ENCODE results near the gene QRFP. TPM values are rescaled to one million over a fixed set of nuclear protein-coding genes. Genes with fewer than 3 reads are reported as not detected.

QRFP gene
- total and polyA plus RNA-seq, 4 donors, result not detected

DNA sequence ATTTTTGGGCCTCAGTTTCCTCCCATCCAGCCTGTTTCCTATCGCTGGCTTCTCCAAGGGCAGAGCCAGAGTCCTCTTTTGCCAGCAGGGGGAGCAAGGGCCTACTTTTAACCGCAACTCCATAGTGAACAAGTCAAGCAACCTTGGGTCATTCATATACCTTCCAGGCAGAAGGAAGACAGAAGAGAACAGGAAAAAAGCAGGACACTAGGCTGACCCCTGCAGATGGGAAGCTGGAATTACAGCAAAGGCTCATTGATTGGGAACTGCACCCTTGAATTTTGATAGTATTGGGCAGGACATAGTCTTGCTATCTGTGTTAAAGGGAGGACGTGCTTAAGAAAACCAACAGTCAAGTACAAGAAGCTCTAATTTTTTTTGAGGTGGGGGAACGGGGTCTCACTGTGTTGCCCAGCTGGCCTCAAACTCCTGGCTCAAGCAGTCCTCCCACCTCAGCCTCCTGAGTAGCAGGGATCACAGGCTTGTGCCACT is 30.1 kb downstream of the QRFP start:
- DNase-seq (peak; percentile 76 to 82), ATAC-seq (ENCODE audit: low FRiP score) (peak; percentile 54)
- peaks cover 0 to 3% of the 10 kb centered on the region in 2 donors for H3K36me3 ChIP-seq (ENCODE audit: control insufficient read depth in 1 of 2, insufficient read depth in 2 of 2, low read length in 1 of 2)
- 37 to 38% methylated on average over 4 of the region's 4 CpGs for WGBS, 2 donors
- H3K27ac ChIP-seq (ENCODE audit: low read depth in 1 of 2, low read length in 2 of 2), result no peak overlapping the region
- no peaks in the 10 kb centered on the region for H3K4me1 ChIP-seq (ENCODE audit: control insufficient read depth in 1 of 2, insufficient read depth in 2 of 2, low read length in 2 of 2)
- no peaks in the 10 kb centered on the region for H3K9me3 ChIP-seq (ENCODE audit: control insufficient read depth, low read length)
- H3K27me3 ChIP-seq (ENCODE audit: control insufficient read depth in 1 of 2, insufficient read depth in 2 of 2, low read length in 1 of 2), result no peaks in the 10 kb centered on the region
- intact Hi-C loops (cut with DNase I), result loop anchor here (2.0 to 5.0 kb wide), 2 partner anchors 74 to 76 kb away; no protein-coding TSS in a partner anchor
- H3K4me3 ChIP-seq (ENCODE audit: low read length in 2 of 2), result no peak overlapping the region

GRCh38 chr9:130865921-130866320 is 30.7 kb downstream of the QRFP start:
- H3K9me3 ChIP-seq (ENCODE audit: control insufficient read depth, low read length), result no peaks in the 10 kb centered on the region
- H3K4me3 ChIP-seq (ENCODE audit: low read length in 2 of 2), result no peak overlapping the region
- H3K27me3 ChIP-seq (ENCODE audit: control insufficient read depth in 1 of 2, insufficient read depth in 2 of 2, low read length in 1 of 2), result no peaks in the 10 kb centered on the region
- no peak overlapping the region for H3K27ac ChIP-seq (ENCODE audit: low read depth in 1 of 2, low read length in 2 of 2)
- peaks cover 0 to 3% of the 10 kb centered on the region in 2 donors for H3K36me3 ChIP-seq (ENCODE audit: control insufficient read depth in 1 of 2, insufficient read depth in 2 of 2, low read length in 1 of 2)
- no peak for DNase-seq
- ATAC-seq (ENCODE audit: low FRiP score), result no peak
- 90 to 94% methylated on average over 3 of the region's 3 CpGs for WGBS, 2 donors
- no peaks in the 10 kb centered on the region for H3K4me1 ChIP-seq (ENCODE audit: control insufficient read depth in 1 of 2, insufficient read depth in 2 of 2, low read length in 2 of 2)
- intact Hi-C loops (cut with DNase I), result loop anchor here (2.0 to 5.0 kb wide), 3 partner anchors 75 to 95 kb away; no protein-coding TSS in a partner anchor

GRCh38 chr9:130864541-130864940 is 32.1 kb downstream of the QRFP start:
- WGBS, 2 donors, result 75 to 79% methylated on average over 6 of the region's 6 CpGs
- no peaks in the 10 kb centered on the region for H3K27me3 ChIP-seq (ENCODE audit: control insufficient read depth in 1 of 2, insufficient read depth in 2 of 2, low read length in 1 of 2)
- no peaks in the 10 kb centered on the region for H3K4me1 ChIP-seq (ENCODE audit: control insufficient read depth in 1 of 2, insufficient read depth in 2 of 2, low read length in 2 of 2)
- DNase-seq (peak in 1 of 2 donors; percentile 59), ATAC-seq (ENCODE audit: low FRiP score) (no peak)
- no peak overlapping the region for H3K4me3 ChIP-seq (ENCODE audit: low read length in 2 of 2)
- H3K27ac ChIP-seq (ENCODE audit: low read depth in 1 of 2, low read length in 2 of 2), result no peak overlapping the region
- intact Hi-C loops (cut with DNase I), result loop anchor here (2.0 to 5.0 kb wide), 3 partner anchors 94 to 157 kb away; no protein-coding TSS in a partner anchor
- H3K9me3 ChIP-seq (ENCODE audit: control insufficient read depth, low read length), result no peaks in the 10 kb centered on the region
- H3K36me3 ChIP-seq (ENCODE audit: control insufficient read depth in 1 of 2, insufficient read depth in 2 of 2, low read length in 1 of 2), result peaks cover 0 to 3% of the 10 kb centered on the region in 2 donors

- DNase-seq (peak in 1 of 2 donors; percentile 72), ATAC-seq (ENCODE audit: low FRiP score) (no peak)
- H3K9me3 ChIP-seq (ENCODE audit: control insufficient read depth, low read length), result no peaks in the 10 kb centered on the region
- H3K4me3 ChIP-seq (ENCODE audit: low read length in 2 of 2), result no peak overlapping the region
- H3K27ac ChIP-seq (ENCODE audit: low read depth in 1 of 2, low read length in 2 of 2), result peak overlapping the region in 1 of 2 donors; percentile 1
- WGBS, 2 donors, result 79 to 80% methylated on average over 23 of the region's 23 CpGs
- intact Hi-C loops (cut with DNase I), result loop anchor here (2.0 to 5.0 kb wide), 3 partner anchors 92 to 155 kb away; no protein-coding TSS in a partner anchor
- peaks cover 0 to 3% of the 10 kb centered on the region in 2 donors for H3K36me3 ChIP-seq (ENCODE audit: control insufficient read depth in 1 of 2, insufficient read depth in 2 of 2, low read length in 1 of 2)
- no peaks in the 10 kb centered on the region for H3K27me3 ChIP-seq (ENCODE audit: control insufficient read depth in 1 of 2, insufficient read depth in 2 of 2, low read length in 1 of 2)
- H3K4me1 ChIP-seq (ENCODE audit: control insufficient read depth in 1 of 2, insufficient read depth in 2 of 2, low read length in 2 of 2), result peaks cover 0 to 1% of the 10 kb centered on the region in 2 donors
These were observed 33.9 kb downstream of the QRFP start for GRCh38 chr9:130862747-130863146.

DNA sequence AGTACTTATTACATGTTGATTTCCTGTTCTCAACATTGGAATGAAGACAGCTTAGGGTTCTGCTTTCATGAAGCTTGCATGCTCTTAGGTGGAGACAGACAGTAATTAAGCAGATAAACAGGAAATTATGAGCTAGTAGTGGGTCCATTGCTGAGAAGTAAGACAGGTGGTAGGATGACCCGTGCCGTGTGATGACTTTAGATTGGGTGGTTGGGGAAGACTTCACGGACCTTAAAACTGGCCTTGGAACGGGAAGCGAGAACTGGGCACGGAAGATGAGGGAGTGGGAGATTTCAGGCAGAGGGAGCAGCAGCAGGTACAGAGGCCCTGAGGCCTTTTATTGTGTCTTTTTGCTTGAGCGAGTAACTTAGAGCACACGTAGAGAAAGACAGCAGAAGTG is 34.4 kb downstream of the QRFP start:
- H3K9me3 ChIP-seq (ENCODE audit: control insufficient read depth, low read length), result no peaks in the 10 kb centered on the region
- H3K4me3 ChIP-seq (ENCODE audit: low read length in 2 of 2), result no peak overlapping the region
- intact Hi-C loops (cut with DNase I), result loop anchor here (2.0 to 5.0 kb wide), 3 partner anchors 91 to 155 kb away; no protein-coding TSS in a partner anchor
- peaks cover 0 to 3% of the 10 kb centered on the region in 2 donors for H3K36me3 ChIP-seq (ENCODE audit: control insufficient read depth in 1 of 2, insufficient read depth in 2 of 2, low read length in 1 of 2)
- no peak for ATAC-seq (ENCODE audit: low FRiP score)
- WGBS, 2 donors, result 76 to 77% methylated on average over 8 of the region's 8 CpGs
- peaks cover 0 to 1% of the 10 kb centered on the region in 2 donors for H3K4me1 ChIP-seq (ENCODE audit: control insufficient read depth in 1 of 2, insufficient read depth in 2 of 2, low read length in 2 of 2)
- peak in 1 of 2 donors; percentile 24 for DNase-seq
- no peaks in the 10 kb centered on the region for H3K27me3 ChIP-seq (ENCODE audit: control insufficient read depth in 1 of 2, insufficient read depth in 2 of 2, low read length in 1 of 2)
- peak overlapping the region in 1 of 2 donors; percentile 8 for H3K27ac ChIP-seq (ENCODE audit: low read depth in 1 of 2, low read length in 2 of 2)

- H3K9me3 ChIP-seq (ENCODE audit: control insufficient read depth, low read length), result no peaks in the 10 kb centered on the region
- H3K4me1 ChIP-seq (ENCODE audit: control insufficient read depth in 1 of 2, insufficient read depth in 2 of 2, low read length in 2 of 2), result peaks cover 0 to 1% of the 10 kb centered on the region in 2 donors
- H3K27me3 ChIP-seq (ENCODE audit: control insufficient read depth in 1 of 2, insufficient read depth in 2 of 2, low read length in 1 of 2), result no peaks in the 10 kb centered on the region
- intact Hi-C loops (cut with DNase I), result loop anchor here (2.0 to 5.0 kb wide), 4 partner anchors 81 to 154 kb away; no protein-coding TSS in a partner anchor
- WGBS, 2 donors, result 43 to 50% methylated on average over 8 of the region's 8 CpGs
- H3K36me3 ChIP-seq (ENCODE audit: control insufficient read depth in 1 of 2, insufficient read depth in 2 of 2, low read length in 1 of 2), result peaks cover 0 to 3% of the 10 kb centered on the region in 2 donors
- peak overlapping the region in 1 of 2 donors; percentile 68 for H3K27ac ChIP-seq (ENCODE audit: low read depth in 1 of 2, low read length in 2 of 2)
- ATAC-seq (ENCODE audit: low FRiP score), result no peak
- no peak for DNase-seq
- no peak overlapping the region for H3K4me3 ChIP-seq (ENCODE audit: low read length in 2 of 2)
These were observed 35.0 kb downstream of the QRFP start for GRCh38 chr9:130861372-130862180.

GRCh38 chr9:130860458-130861316 is 35.9 kb downstream of the QRFP start:
- DNase-seq (peak; percentile 92 to 94), ATAC-seq (ENCODE audit: low FRiP score) (peak; percentile 92)
- Histone ChIP-seq H3K36me3 (ENCODE audit: control insufficient read depth in 1 of 2, insufficient read depth in 2 of 2, low read length in 1 of 2) (peaks cover 0 to 2% of the 10 kb centered on the region in 2 donors), H3K4me1 (ENCODE audit: control insufficient read depth in 1 of 2, insufficient read depth in 2 of 2, low read length in 2 of 2) (peaks cover 0 to 1% of the 10 kb centered on the region in 2 donors), H3K27me3 (ENCODE audit: control insufficient read depth in 1 of 2, insufficient read depth in 2 of 2, low read length in 1 of 2) (no peaks in the 10 kb centered on the region), H3K27ac (ENCODE audit: low read depth in 1 of 2, low read length in 2 of 2) (peak overlapping the region; percentile 4 to 83), H3K9me3 (ENCODE audit: control insufficient read depth, low read length) (no peaks in the 10 kb centered on the region), H3K4me3 (ENCODE audit: low read length in 2 of 2) (no peak overlapping the region)
- WGBS, 2 donors, result 8 to 12% methylated on average over 28 of the region's 28 CpGs
- intact Hi-C loops (cut with DNase I), result loop anchor here (2.0 to 5.0 kb wide), 3 partner anchors 80 to 153 kb away; no protein-coding TSS in a partner anchor
